Neural progenitor cell (in vitro differentiated cells): ENCODE results near the gene PRKCE.

Experiments used
- EZH2 ChIP-seq: fragments of 200-600 bp; sonication (generic); IDR thresholded peaks from 2 replicates; pipeline ENCODE4 v1.6.1; 2017; ENCODE audit warnings: antibody characterized with exemption, mild to moderate bottlenecking, moderate library complexity
- EZH2phosphoT487 ChIP-seq: fragments of 200-600 bp; sonication (generic); IDR thresholded peaks from 2 replicates; pipeline ENCODE4 v1.6.1; 2017; ENCODE audit warnings: antibody characterized with exemption
- TF ChIP-seq, protein P1 (sequence below): fragments of 200-600 bp; sonication (generic); IDR thresholded peaks from 2 replicates; pipeline ENCODE4 v1.5.1; 2017; ENCODE audit warnings: antibody characterized with exemption, mild to moderate bottlenecking

DNA sequence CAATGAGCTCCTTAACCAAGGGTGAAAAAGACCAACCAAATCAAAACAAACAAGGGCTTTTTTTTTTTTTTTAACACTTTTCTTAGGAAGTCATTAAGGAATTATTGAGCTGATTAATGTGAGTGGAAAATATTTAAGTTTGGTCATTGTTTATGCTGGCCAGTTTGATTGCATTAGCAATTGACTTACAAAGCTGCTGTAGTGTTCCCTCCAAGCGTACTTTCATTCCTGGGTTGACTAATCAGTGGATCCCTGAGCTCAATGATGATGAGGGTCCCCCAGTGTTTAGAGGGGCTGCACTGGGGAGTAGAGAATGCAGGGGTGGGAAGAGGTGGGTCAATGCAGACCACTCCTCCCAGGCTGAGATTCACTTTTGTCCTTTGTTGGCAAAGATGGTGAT, 119.3 kb downstream of the PRKCE start:
- TF ChIP-seq, protein P1, sequence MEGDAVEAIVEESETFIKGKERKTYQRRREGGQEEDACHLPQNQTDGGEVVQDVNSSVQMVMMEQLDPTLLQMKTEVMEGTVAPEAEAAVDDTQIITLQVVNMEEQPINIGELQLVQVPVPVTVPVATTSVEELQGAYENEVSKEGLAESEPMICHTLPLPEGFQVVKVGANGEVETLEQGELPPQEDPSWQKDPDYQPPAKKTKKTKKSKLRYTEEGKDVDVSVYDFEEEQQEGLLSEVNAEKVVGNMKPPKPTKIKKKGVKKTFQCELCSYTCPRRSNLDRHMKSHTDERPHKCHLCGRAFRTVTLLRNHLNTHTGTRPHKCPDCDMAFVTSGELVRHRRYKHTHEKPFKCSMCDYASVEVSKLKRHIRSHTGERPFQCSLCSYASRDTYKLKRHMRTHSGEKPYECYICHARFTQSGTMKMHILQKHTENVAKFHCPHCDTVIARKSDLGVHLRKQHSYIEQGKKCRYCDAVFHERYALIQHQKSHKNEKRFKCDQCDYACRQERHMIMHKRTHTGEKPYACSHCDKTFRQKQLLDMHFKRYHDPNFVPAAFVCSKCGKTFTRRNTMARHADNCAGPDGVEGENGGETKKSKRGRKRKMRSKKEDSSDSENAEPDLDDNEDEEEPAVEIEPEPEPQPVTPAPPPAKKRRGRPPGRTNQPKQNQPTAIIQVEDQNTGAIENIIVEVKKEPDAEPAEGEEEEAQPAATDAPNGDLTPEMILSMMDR = no peak
- TF ChIP-seq EZH2 = no peak
- no peak for TF ChIP-seq EZH2phosphoT487
